H1 (cell line): ENCODE measurements around the gene RAB43.
"Not testable (repeated sequence)": the region's sequence is repeated elsewhere in the genome, so short reads cannot be mapped to it uniquely, and the experiment has no call there.

Experiments
- BACH1 ChIP-seq: IDR thresholded peaks from 2 replicates; pipeline ENCODE4 v1.6.1; 2012; ENCODE audit warnings: low read length, improper control_type of control experiment
- BCL11A ChIP-seq, 2 experiments: IDR thresholded peaks; one replicate each; pipeline ENCODE4 v1.6.1; 2011; ENCODE audit warnings: low read depth in 2 of 2, low read length in 2 of 2, mild to moderate bottlenecking in 2 of 2
- BRCA1 ChIP-seq: IDR thresholded peaks from 2 replicates; pipeline ENCODE4 v1.6.1; 2012; ENCODE audit warnings: low read depth, low read length, improper control_type of control experiment
- CEBPB ChIP-seq: IDR thresholded peaks from 2 replicates; pipeline ENCODE4 v1.6.1; 2012; ENCODE audit warnings: low read depth, low read length
- CHD2 ChIP-seq: IDR thresholded peaks from 2 replicates; pipeline ENCODE4 v1.6.1; 2012; ENCODE audit warnings: low read length, improper control_type of control experiment
- EZH2 ChIP-seq: fragments of 200-600 bp; sonication (generic); IDR thresholded peaks from 2 replicates; pipeline ENCODE4 v1.7.1; 2012; ENCODE audit warnings: low read depth, mild to moderate bottlenecking, moderate library complexity, low read length, inconsistent platforms; ENCODE audit not compliant: severe bottlenecking
- POLR2A ChIP-seq, 2 experiments: IDR thresholded peaks; 1 replicate in 1 of 2; 2 replicates in 1 of 2; pipeline ENCODE4 v1.6.1; 2011; ENCODE audit warnings: low read depth in 2 of 2, low read length in 2 of 2, mild to moderate bottlenecking in 2 of 2; ENCODE audit errors: control extremely low read depth in 1 of 2
- POLR2AphosphoS5 ChIP-seq: IDR thresholded peaks from 2 replicates; pipeline ENCODE4 v1.6.1; 2011; ENCODE audit warnings: low read depth, low read length
- SIRT6 ChIP-seq: IDR thresholded peaks from one replicate; pipeline ENCODE4 v1.7.1; 2012; ENCODE audit warnings: low read length, inconsistent platforms
- SIX5 ChIP-seq: IDR thresholded peaks from 2 replicates; pipeline ENCODE4 v1.6.1; 2011; ENCODE audit warnings: mild to moderate bottlenecking, low read depth, low read length
- TAF1 ChIP-seq: IDR thresholded peaks from 2 replicates; pipeline ENCODE4 v1.6.1; 2011; ENCODE audit warnings: mild to moderate bottlenecking, low read depth, low read length
- YY1 ChIP-seq: IDR thresholded peaks from 2 replicates; pipeline ENCODE4 v1.6.1; 2011; ENCODE audit warnings: low read depth, mild to moderate bottlenecking, low read length
- TF ChIP-seq, protein P1 (sequence below), 3 experiments: IDR thresholded peaks; 1 replicate in 2 of 3; 2 replicates in 1 of 3; pipeline versions ENCODE4 v1.5.1 to v1.6.1; 2011; ENCODE audit warnings: low read length in 3 of 3, mild to moderate bottlenecking in 3 of 3, inconsistent platforms in 2 of 3, low read depth in 1 of 3, moderate library complexity in 1 of 3; ENCODE audit not compliant: insufficient read depth in 1 of 3; ENCODE audit errors: control extremely low read depth in 1 of 3
- TF ChIP-seq, protein P2 (sequence below): IDR thresholded peaks from 2 replicates; pipeline ENCODE4 v1.6.1; 2012; ENCODE audit warnings: inconsistent platforms

DNA sequence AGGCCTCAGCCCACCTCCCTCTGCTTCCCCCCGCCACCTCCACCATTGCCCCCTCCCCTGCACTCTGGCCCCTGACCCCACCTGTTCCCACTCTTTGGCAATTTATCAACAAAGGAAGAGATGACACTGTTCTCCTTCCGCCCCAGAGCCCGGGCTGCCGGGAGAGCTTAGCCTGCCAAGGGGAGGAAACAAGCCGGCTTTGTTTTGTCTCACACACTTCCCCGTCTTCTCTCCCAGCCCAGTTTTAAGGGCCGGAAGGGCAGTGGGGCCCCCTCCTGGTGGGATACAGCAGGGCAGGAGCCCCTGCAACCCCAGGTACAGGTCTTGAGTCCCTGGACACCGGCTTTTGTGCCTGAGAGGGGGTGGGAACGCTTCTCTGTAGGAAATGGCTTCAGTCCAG lies 33.7 kb downstream of the RAB43 start:
- TF ChIP-seq, protein P1, sequence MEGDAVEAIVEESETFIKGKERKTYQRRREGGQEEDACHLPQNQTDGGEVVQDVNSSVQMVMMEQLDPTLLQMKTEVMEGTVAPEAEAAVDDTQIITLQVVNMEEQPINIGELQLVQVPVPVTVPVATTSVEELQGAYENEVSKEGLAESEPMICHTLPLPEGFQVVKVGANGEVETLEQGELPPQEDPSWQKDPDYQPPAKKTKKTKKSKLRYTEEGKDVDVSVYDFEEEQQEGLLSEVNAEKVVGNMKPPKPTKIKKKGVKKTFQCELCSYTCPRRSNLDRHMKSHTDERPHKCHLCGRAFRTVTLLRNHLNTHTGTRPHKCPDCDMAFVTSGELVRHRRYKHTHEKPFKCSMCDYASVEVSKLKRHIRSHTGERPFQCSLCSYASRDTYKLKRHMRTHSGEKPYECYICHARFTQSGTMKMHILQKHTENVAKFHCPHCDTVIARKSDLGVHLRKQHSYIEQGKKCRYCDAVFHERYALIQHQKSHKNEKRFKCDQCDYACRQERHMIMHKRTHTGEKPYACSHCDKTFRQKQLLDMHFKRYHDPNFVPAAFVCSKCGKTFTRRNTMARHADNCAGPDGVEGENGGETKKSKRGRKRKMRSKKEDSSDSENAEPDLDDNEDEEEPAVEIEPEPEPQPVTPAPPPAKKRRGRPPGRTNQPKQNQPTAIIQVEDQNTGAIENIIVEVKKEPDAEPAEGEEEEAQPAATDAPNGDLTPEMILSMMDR (IDR thresholded peaks at IDR 0.05; ENCODE audit: control extremely low read depth in 1 of 3, insufficient read depth in 1 of 3, low read depth in 1 of 3, low read length in 3 of 3), result not testable (repeated sequence)
- not testable (repeated sequence) for TF ChIP-seq BACH1; CEBPB; SIRT6; POLR2A (IDR thresholded peaks at IDR 0.05; ENCODE audit: control extremely low read depth in 1 of 2, low read depth in 2 of 2, low read length in 2 of 2); TAF1; YY1; EZH2; CHD2; BRCA1; SIX5; POLR2AphosphoS5; BCL11A (IDR thresholded peaks at IDR 0.05; ENCODE audit: low read depth in 2 of 2, low read length in 2 of 2)
- TF ChIP-seq, protein P2, sequence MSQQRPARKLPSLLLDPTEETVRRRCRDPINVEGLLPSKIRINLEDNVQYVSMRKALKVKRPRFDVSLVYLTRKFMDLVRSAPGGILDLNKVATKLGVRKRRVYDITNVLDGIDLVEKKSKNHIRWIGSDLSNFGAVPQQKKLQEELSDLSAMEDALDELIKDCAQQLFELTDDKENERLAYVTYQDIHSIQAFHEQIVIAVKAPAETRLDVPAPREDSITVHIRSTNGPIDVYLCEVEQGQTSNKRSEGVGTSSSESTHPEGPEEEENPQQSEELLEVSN, result not testable (repeated sequence)
